Transverse colon (tissue), 3 donors: ENCODE measurements around the gene MARCHF9.

Experiments used
- POLR2A ChIP-seq: fragments of 450-650 bp; IDR thresholded peaks from one replicate; pipeline ENCODE4 v1.6.1; 2016; ENCODE audit warnings: antibody characterized with exemption, mild to moderate bottlenecking, moderate library complexity
- TF ChIP-seq, protein P1 (sequence below), 5 experiments: fragments of 200-600 bp in 3 of 5; fragments of 450-650 bp in 2 of 5; sonication (generic) in 3 of 5; IDR thresholded peaks; 1 replicate in 2 of 5; 2 replicates in 3 of 5; pipeline ENCODE4 v1.5.1; 2016 to 2017; ENCODE audit warnings: antibody characterized with exemption in 5 of 5, inconsistent platforms in 3 of 5, mild to moderate bottlenecking in 2 of 5, moderate library complexity in 1 of 5

DNA sequence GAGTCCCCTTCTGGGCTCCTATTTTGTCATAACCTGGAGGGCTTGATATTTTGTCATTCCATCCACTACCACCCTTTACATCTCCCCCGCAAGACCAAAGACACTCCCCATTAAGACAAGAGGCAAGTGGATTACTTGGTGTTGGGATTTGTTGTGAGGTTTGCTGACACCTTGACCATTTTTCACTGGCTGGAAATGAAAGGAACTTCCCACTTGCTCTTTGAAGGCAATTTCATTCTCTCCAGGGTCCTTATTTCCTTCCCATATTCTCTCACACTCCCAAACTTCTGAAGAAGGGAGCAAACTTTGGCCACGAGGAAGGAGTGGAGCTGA lies 31.3 kb upstream of the MARCHF9 start:
- TF ChIP-seq, protein P1, sequence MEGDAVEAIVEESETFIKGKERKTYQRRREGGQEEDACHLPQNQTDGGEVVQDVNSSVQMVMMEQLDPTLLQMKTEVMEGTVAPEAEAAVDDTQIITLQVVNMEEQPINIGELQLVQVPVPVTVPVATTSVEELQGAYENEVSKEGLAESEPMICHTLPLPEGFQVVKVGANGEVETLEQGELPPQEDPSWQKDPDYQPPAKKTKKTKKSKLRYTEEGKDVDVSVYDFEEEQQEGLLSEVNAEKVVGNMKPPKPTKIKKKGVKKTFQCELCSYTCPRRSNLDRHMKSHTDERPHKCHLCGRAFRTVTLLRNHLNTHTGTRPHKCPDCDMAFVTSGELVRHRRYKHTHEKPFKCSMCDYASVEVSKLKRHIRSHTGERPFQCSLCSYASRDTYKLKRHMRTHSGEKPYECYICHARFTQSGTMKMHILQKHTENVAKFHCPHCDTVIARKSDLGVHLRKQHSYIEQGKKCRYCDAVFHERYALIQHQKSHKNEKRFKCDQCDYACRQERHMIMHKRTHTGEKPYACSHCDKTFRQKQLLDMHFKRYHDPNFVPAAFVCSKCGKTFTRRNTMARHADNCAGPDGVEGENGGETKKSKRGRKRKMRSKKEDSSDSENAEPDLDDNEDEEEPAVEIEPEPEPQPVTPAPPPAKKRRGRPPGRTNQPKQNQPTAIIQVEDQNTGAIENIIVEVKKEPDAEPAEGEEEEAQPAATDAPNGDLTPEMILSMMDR (IDR thresholded peaks at IDR 0.05) = no peak
- no peak for TF ChIP-seq POLR2A
